HepG2 (cell line): ENCODE results near the gene NDUFB6.

Experiments
- NFYB ChIP-seq: sonication (generic); formaldehyde crosslinking; IDR thresholded peaks from 2 replicates; pipeline ENCODE4 v1.4.0; 2020; ENCODE audit warnings: missing genetic modification reagents
- SP1 ChIP-seq, 2 experiments: fragments of 450-650 bp in 1 of 2; sonication (generic) in 1 of 2; formaldehyde crosslinking in 1 of 2; IDR thresholded peaks; 2 replicates each; pipeline versions ENCODE4 v1.4.0 to v1.6.1; 2016 to 2020; ENCODE audit warnings: missing genetic modification reagents in 1 of 2

- TF ChIP-seq NFYB (CRISPR knock-in tag) = no peak
- no peak for TF ChIP-seq SP1 (IDR thresholded peaks at IDR 0.05)
- TF ChIP-seq SP1 (CRISPR knock-in tag; IDR thresholded peaks at IDR 0.05) = no peak
These were observed 17.9 kb upstream of the NDUFB6 start for GRCh38 chr9:32590898-32591297.
